Stimulated activated CD4-positive, alpha-beta T cell treated with anti-CD3 and anti-CD28 coated beads, Interleukin-1b, Interleukin-23, amount 100 ng/mL, for 4 hours (primary cell): Measurements from ENCODE around the gene DGKG.

Experiments
- DNase-seq, 2 donors: peaks; one replicate each; pipeline ENCODE4 v3.0.0-alpha.2; 2020; ENCODE audit warnings: low read depth in 2 of 2

Gene DGKG

DNA sequence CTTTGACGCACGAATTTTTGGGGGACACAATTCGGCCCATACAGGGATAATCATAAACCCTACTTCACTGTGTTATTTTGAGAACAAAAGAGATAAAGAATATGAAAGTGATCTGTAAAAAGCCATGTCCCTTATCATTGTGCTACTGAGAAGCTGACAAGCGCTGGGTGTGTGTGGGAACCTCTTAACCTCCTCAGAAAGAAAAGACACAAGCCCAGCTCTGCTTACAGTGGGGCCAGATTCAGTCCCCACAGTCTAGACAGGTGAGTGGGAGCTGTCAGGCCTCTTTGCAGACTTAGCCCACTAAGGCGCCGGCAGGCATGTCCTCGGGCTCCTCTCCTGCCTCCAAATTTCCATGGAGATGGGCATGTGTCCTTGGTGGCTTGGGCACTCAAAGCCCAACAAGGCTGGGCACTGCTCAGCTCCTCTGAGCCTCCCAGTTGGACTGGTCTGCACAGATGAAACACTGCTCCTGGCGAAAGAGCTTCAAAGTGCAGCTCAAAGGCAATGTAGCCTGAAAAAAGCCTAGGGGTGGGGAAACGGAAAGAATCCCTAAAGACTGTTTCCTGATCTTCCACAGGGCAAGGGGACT, 188.7 kb downstream of the DGKG start:
- no peak for DNase-seq

DNA sequence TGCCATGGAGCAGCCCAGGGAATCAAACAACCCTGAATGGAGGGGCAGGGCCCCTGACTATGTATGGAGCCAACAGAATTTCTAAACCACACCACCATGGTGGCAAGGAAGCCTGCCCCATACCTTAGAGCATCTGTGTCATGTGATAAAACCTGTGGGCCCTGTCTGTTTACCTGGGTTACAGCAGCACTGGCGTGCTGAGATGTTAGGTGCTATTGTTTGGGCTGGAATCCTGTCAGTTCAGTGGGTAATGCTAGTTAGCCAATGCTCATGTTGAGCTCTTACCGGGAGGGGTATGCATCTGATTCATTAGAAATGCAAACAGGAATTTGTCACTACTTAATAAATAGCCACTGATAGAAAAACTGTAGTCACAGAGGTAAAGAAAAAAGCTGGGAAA, 189.7 kb downstream of the DGKG start:
- DNase-seq = no peak

DNA sequence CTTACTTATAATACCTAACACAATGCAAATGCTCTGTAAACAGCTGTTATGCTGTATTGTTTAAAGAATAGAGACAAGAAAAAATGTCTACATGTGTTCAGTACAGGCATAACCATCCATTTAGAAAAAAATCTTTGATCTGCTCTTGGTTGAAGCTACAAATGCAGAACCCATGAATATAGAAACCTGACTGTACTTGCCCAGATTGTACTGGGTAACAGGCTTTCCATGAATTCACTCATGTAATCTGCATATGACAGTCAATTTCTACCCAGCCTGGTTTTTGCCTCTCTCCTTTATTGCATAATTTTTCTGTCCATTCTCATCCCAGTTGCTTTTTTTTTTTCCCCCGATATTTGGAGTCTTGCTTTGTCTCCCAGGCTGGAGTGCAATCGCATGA, 190.5 kb downstream of the DGKG start:
- DNase-seq = no peak

DNA sequence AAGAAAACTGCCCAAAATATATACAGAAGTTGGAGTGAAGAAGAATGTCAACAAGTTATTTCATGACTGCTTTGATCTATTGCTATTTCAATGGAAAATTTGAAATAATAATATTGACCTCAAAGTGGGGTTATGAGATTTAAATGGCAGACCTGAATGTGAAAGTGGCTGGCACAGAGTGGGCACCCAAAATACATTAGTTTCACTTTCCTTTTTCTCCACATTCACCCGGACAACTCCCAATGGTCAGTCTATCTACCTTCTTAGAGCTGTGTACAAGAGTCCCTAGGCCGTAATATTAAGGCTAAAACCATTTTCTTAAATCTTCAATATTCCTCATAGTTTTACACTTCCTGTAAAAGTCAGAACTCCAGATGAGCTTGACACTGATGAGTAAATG, 191.5 kb downstream of the DGKG start:
- no peak for DNase-seq

DNA sequence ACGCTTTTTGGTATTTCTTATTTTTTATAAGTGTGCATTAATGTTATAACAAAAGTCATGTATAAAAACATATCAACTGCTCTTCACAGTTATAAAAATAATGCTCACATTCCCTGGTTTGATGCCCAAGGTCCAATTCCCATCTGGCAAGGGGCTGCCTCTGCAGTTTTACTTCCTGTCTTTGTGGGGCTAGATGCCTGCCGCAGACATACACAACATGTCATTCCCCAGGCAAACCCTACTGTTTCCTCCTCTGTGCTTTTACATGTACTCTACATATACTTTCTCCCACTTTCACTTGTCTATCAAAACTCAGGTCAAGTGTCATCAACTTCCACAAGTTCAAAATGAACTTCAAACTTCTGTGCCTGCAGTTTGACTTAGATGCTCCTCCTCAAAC, 192.7 kb downstream of the DGKG start:
- DNase-seq = no peak

DNA sequence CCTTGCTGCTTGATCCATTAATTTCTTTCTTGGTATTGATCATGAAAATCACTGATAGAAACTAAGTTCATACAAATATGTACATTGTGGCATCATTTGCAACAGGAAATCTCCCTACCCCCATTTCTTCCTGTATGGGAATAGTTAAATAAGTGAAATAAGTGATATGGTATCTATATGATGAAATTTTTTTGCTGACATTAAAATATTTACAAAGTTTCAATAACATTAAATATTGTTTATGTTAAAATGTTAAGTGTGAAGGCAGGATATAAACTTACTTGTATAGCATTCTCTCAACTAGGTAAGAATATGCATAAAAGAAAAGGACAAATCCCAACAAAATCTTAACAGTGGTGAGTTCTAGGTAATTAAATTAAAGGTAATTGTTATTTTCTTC, 193.1 kb downstream of the DGKG start:
- no peak for DNase-seq

DNA sequence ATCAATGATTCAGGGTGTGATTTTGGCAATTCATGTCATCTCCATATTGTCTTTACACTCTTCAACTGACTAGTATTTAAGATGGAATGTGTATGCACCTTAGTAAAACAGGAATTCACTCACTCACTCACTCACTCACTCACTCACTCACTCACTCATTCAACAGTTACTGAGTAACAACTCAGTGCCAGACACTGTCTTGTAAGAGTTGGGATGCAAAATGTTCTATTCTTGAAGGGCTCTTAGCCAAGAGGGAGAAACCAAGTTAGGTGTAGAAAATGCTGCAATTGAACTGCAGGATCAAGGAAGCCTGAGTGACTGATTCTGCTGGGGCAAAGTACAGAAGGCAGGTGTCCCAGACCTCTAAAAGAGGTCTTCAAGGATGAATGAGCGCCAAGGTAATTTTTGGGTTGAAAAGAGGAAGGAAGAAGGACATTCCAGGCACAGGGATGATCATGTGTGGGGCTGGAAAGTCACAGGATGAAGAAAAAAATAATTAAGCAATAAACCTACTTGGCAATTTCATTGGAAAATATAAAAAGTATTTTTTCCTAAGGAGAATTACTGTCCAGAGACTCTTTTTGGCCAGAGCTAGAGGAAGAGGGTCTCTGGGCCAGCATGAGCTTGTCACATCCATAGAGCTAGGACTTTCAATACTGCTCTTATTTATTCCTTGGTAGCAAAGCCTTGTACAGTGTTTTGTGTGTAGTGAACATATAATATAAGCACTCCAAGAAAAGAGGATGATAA, 194.2 kb downstream of the DGKG start:
- DNase-seq = no peak

DNA sequence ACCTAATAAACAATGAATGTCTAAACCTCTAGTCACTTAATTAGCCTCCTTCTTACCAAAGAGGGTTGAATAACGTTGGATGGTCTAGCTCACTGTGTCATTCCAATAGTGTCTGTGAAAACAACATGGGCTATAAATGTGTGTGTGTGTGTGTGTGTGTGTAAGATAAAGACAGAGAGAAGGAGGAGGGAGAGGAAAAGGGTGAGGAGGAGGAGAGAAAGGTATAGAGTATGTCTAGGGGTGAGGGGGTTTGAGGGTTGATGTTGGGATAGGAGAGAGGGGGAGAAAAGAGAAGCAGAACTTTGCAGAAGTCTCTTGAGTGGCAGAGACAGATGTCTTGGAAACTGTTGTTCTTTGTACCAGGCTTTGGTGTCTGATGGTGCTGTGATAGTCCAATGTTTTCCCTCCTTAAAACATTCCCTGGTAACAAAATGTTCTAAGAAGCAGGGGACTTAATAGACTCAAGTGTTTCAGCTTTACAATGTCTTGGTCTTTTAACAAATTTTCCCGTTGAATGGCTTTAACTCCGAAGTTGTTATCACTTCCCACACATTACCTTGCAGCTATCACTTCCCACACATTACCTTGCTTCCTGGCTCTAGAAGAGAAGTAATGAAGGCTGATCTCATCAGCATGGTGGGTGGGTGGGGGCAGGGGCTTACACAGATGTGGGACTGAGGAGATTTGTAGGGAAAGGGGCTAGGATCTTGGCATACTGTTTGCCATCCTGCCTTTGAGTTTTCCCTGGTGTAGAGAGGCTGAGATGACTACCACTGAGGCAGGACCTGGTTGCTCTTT, 195.3 kb downstream of the DGKG start:
- no peak for DNase-seq

DNA sequence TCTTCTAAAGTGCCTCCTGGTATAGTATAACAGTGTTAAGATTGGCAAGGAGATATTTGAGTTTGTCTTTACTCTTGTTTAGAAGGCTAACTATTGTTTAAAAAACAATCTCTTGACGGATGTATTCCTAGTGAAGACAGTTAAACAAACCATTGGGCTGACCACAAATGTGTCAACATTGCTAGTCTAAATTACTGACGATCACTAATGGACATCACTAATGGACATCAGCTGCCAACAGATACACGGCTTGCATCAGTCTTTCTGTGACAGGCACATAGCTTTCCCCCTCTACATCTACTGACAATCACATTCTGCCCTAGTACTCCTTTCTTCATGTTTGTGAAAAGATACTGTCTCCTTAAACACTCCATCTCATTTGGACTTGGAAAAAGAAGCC, 196.0 kb downstream of the DGKG start:
- no peak for DNase-seq

DNA sequence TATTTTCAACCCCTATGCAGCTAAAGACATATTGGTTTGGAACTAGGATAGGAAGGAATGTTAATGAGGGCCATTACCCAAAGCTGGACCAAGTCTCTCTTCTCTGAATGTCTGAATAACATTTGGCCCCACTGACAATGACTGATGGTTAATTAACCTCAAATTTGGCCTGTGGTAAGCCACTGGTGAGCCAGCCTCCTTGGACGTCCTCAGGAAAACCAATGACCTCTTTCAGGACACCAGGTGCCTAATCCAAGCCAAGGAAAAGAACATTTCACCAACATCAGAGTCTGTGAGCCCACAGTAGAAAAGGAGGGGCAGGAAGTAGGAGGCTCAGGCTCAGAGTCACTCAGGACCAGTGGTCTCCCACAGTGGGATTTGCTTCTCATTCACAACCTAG, 196.7 kb downstream of the DGKG start:
- no peak for DNase-seq

DNA sequence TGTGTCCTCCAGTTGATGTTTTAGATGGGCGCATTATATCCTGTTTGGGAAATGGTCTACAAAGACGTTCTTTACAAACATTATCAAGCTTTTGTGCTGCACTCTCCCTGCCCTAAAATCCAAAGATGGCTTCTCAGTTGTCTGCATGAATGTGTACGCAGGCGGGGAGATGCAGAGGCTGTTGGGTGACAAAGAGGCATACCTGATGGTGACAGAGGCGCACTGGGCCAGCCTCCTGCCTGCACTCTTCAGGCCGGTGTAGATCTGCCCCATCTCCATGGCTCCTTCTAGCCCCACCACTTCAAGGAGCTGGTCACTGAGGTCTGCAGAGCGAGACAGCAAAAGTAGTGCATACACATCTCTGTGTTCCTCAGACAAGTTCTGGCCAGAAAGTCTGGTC, 197.3 kb downstream of the DGKG start:
- DNase-seq = no peak

DNA sequence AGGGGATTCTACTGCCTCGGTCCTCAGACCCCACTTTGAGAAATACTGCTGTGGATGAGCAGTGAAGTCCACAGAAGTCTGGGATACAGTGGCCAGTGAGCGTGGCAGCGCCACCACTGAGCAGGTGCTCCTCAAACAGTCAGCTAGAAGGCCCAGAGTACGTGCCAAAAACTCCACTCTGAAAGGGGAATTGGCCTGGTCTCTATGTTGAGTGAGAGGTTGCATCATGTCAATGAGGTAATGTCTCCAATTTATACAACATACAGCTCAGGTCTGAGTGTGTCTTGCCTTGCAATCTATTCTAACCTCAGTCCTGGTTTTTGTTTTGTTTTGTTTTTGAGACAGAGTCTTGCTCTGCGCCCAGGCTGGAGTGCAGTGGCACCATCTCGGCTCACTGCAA, 199.8 kb downstream of the DGKG start:
- no peak for DNase-seq

DNA sequence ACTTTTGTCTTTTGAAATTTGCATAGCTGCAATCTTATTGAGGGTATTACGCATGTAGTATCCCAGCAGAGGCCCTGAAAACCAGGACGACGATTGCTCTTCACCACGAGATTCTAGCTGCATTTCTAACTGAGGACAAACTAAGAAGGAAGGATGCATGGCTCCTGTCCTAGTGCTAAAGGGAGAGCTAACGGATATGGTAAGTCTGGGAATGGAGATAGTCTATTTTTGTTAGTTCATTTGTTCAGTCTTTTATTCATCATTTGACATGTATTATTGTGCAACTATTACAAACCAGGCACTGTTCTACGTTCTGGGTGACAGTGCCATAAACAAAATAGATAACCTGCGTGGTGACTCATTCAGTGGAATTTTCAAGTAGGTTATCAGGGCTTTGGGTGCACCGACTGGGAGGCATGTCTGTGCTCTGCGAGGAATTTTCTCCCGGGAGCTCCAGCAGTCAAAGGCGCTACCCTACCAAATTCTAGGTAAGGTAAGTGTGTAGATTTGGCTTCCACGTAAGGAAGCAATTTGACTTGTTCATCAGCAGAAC, 201.3 kb downstream of the DGKG start:
- DNase-seq = no peak

DNA sequence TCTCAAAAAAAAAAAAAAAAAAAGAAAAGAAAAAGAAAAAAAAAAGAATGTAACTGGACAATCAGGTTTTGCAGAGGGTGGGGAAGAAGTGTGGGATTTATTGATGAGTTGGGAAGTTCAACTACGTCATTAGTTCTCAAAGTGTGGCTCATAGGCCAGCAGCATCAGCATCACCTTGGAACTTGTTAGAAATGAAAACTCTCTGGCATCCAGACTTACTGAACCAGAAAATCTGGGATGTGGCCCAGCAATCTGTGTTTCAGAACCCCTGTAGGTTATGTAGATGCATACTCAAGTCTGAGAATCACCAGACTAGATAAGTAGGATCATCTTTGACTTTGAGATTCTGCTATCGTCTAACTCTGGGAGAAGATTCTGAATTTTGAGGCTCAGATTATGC, 207.4 kb downstream of the DGKG start:
- DNase-seq = no peak

DNA sequence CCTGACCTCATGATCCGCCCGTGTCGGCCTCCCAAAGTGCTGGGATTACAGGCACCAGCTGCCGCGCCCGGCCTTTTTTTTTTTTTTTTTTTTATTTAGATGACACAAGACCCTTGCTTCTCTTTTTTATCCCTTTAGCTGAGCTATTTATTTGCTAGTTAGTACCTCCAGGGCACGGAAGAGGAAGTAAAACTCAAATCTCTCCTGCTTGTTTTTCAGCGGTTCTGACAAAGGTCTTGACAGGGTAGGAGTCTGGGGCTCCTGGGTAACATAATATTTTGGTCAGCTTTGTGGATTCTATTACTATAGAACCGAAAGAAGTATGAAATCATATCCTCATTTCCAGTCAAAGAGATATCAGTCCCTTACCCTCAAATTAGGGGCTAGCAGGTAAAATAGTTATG, 209.1 kb downstream of the DGKG start:
- no peak for DNase-seq

DNA sequence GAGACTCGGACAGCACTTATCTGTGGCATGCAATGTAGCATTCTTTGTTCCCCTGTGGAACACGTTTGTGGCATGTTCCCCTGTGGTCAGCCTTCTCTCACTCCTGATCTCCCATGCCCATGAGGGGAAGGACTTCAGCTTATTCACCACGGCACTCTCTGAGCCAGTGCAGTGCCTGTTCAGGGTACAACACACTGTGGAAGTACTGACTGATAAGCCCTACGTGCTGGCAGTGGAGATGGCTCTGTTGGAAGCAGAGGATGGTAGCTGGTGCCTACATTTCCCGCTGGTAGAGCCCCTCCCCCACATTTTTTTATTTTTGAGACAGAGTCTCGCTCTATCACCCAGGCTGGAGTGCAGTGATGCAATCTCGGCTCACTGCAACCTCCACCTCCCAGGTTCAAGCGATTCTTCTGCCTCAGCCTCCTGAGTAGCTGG, 209.7 kb downstream of the DGKG start:
- DNase-seq = no peak

DNA sequence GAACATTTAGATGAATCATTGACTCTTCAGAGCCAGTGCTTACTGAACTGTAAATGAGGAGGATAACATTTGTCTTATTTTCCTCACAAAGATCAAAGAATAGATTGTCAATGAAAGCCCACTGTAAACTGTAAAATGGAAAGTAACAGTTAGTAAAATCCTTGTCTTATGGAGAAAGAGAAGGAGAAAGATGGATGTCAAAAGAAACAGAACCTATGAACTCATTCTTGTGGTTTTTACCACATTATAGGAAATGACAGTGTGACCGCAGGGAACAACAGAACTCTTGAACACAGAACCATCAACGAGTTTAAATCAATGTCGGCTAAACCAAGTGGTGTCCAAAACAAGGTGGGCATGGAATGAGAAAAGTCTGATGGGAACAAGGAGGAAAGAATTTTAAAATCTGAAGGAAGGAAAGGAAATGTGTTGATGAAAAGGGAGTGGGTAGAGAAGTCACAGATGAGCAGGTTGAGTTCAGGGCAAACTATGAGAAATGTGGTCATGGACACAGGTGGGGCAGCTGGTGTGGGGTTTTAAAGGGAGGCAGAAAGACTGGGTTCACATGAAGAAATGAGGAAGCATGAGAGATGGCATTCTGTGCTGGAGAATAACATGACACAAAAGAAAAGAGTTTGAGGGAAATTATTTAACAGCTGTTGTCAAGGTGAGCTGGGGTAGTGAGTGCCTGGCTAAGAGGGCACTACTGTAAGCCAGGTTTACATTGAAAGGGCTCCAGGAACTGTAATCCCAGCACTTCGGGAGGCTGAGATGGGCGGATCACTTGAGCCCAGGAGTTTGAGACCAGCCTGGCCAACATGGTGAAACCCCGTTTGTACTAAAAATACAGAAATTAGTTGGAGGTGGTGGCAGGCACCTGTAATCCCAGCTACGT, 210.7 kb downstream of the DGKG start:
- DNase-seq = no peak

DNA sequence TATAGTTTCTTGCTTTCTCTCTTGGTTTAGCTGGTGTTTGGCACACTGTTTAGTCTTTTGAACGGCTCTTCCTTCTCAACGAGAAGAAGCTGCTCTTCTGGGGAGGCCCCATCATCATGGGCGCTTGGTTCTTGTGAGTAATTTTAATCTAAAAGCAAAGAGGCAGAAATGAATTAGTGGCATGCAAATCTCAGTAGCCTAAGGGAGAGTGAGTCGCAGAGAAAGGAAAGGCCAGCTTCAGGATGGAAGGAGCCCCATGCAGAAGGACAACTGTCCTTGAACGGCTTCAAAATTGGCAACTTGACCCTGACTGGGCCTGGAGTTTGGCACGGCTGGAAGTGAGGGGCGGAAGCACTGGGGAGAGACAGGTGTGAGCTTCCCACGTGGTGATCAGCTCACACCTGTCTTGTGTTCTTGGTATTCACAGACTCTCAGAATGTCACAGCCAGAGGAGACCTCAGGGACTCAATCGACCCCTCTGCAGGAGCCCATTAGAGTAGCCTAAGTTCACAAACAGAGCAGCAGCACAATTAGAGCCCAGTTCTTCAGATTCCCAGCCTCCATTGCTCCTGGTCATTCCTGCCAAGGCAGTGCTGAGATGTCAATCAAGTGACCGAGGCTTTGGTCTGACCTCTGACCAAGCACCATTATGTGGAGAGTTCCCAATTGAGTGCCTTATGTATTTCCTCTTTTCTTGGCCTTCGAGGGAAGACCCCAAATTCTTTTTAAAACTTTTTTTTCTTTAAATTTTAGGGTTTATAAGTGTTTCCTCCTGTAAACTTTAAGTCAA, 211.8 kb downstream of the DGKG start:
- DNase-seq = no peak

DNA sequence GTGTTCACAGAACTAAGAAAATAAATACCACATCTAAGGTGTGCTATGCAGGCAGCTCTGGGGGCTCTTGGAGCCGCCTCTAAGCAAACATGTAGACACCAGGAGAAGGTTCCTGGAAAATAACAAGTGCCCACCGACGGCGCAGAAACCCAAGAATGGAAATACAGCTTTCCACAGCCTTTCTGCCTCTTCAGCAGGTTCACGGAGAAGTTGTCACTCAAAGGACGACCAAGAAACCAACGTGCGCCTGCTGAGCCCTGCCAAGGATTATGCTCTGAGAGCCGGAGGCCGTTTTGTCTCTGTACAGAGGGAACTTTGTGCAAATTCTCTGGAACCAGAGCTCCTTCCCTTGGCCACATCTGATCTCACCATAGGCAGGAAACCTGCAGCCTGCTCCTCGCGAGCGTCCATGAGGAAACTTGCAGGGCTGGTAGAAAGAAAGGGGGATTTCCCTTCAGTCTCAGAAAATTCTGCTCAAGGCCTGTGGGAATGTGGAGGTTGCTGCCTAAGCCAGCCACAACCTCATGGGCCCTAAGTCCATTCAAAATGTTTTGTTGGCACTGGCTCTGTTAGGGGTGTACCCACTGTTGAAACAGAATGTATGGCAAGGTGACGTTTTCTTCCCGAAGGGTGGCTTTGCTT, 212.6 kb downstream of the DGKG start:
- DNase-seq = no peak

DNA sequence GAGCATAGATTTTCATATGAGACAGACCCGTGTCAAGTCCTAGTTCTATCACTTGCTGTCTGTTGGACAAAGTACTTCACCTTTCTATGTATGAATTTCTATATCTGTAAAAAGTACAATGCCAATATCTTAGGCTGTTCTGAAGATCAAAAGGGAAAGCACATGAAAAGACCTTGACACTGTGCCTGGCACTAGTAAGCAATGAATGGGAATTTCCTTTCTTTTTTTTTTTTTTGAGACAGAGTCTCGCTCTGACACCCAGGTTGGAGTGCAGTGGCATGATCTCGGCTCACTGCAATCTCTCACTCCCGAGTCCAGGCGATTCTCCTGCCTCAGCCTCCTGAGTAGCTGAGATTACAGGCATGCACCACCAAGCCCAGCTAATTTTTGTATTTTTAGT, 217.8 kb downstream of the DGKG start:
- DNase-seq = no peak
